A673 (cell line): ENCODE results near the gene GATA5. TPM values are rescaled to one million over a fixed set of nuclear protein-coding genes. Genes with fewer than 3 reads are reported as not detected.

Experiments used
- BruUV-seq: library from RNA; stranded (reverse); fragments of 400-500 nt; replicated peaks from 2 replicates; lab custom pipeline; 2021; lab: Mats Ljungman, UMichigan
- CTCF ChIA-PET: fragments of 300-600 bp; sonication (Branson Sonifier 250); formaldehyde crosslinking; loops from one replicate; lab custom pipeline; 2022; ENCODE audit warnings: antibody characterized with exemption; lab: Charles Lee
- POLR2A ChIA-PET: fragments of 300-600 bp; sonication (Branson Sonifier 250); formaldehyde crosslinking; loops from one replicate; lab custom pipeline; 2022; ENCODE audit warnings: antibody characterized with exemption; ENCODE audit not compliant: low non-redundant PET; lab: Charles Lee
- DNase-seq: peaks from one replicate; pipeline ENCODE4 v3.0.0-alpha.2; 2015; ENCODE audit warnings: low spot score
- H3K27ac ChIP-seq: fragments of 200-600 bp; sonication (generic); 2 replicates; pipeline ENCODE4 v1.5.1; 2016; ENCODE audit warnings: mixed run types, low read depth, mild to moderate bottlenecking, mixed read lengths, antibody characterized with exemption, low read length; ENCODE audit not compliant: poor library complexity, severe bottlenecking
- H3K27me3 ChIP-seq: fragments of 200-600 bp; sonication (generic); replicated peaks from 2 replicates; pipeline ENCODE4 v1.6.1; 2017; ENCODE audit warnings: mixed run types, low read depth, mild to moderate bottlenecking, mixed read lengths, antibody characterized with exemption, low read length; ENCODE audit not compliant: insufficient read depth, poor library complexity
- H3K36me3 ChIP-seq: fragments of 200-600 bp; sonication (generic); 2 replicates; pipeline ENCODE4 v1.6.1; 2016; ENCODE audit warnings: mixed run types, mild to moderate bottlenecking, mixed read lengths, antibody characterized with exemption, low read length; ENCODE audit not compliant: insufficient read depth, poor library complexity, severe bottlenecking
- H3K4me1 ChIP-seq: fragments of 200-600 bp; sonication (generic); 2 replicates; pipeline ENCODE4 v1.6.1; 2017; ENCODE audit warnings: mixed run types, mild to moderate bottlenecking, mixed read lengths, antibody characterized with exemption, low read length; ENCODE audit not compliant: insufficient read depth, poor library complexity, severe bottlenecking
- H3K4me3 ChIP-seq: fragments of 200-600 bp; sonication (generic); 2 replicates; pipeline ENCODE4 v1.5.1; 2016; ENCODE audit warnings: low read depth, mixed run types, mild to moderate bottlenecking, mixed read lengths, low read length; ENCODE audit not compliant: poor library complexity, severe bottlenecking
- H3K9me3 ChIP-seq: fragments of 200-600 bp; sonication (generic); 2 replicates; pipeline ENCODE4 v1.6.1; 2016; ENCODE audit warnings: mixed run types, low read depth, mild to moderate bottlenecking, mixed read lengths, antibody characterized with exemption, low read length; ENCODE audit not compliant: poor library complexity, severe bottlenecking
- CTCF ChIP-seq: fragments of 300-800, 200-600 bp; sonication (generic); conservative IDR thresholded peaks from 2 replicates; pipeline ENCODE4 v1.5.1; 2017; ENCODE audit warnings: low read depth, mild to moderate bottlenecking, antibody characterized with exemption, low read length, moderate library complexity, mixed read lengths
- EZH2 ChIP-seq: fragments of 200-600 bp; sonication (generic); IDR thresholded peaks from 2 replicates; pipeline ENCODE4 v1.6.1; 2017; ENCODE audit warnings: borderline replicate concordance, low read depth, mild to moderate bottlenecking, mixed read lengths, antibody characterized with exemption, low read length; ENCODE audit not compliant: poor library complexity, severe bottlenecking
- intact Hi-C: fragments of 100-400 bp; cut with micrococcal nuclease; formaldehyde crosslinking; loops from one replicate; pipeline ENCODE4 v1.10.0; 2022; ENCODE audit not compliant: unreplicated experiment
- total RNA-seq: library from RNA; stranded (reverse); gene quantifications from 2 replicates; pipeline ENCODE4 v1.2.3, GENCODE V29; 2021

The GATA5 gene
- total RNA-seq, 1 experiment from 2014 or later = not detected

GRCh38 chr20:62424249-62425107, 51.3 kb downstream of the GATA5 start:
- H3K27me3 ChIP-seq = peaks cover 12% of the 10 kb centered on the region
- no peak for DNase-seq
- H3K27ac ChIP-seq = no peak overlapping the region
- BruUV-seq = no TSS peak
- H3K36me3 ChIP-seq = no peaks in the 10 kb centered on the region
- TF ChIP-seq CTCF = no peak
- H3K4me3 ChIP-seq = no peak overlapping the region
- no peaks in the 10 kb centered on the region for H3K9me3 ChIP-seq
- POLR2A ChIA-PET = no interaction called here
- H3K4me1 ChIP-seq = no peaks in the 10 kb centered on the region
- intact Hi-C loops = no loop called here
- CTCF ChIA-PET = no interaction called here

- ChIA-PET POLR2A (no interaction called here), CTCF (no interaction called here)
- no peak overlapping the region for H3K27ac ChIP-seq
- no peaks in the 10 kb centered on the region for H3K36me3 ChIP-seq
- TF ChIP-seq EZH2 (no peak), CTCF (no peak)
- BruUV-seq = no TSS peak
- DNase-seq = no peak
- H3K4me1 ChIP-seq = no peaks in the 10 kb centered on the region
- H3K9me3 ChIP-seq = no peaks in the 10 kb centered on the region
- intact Hi-C loops = no loop called here
- peaks cover 12% of the 10 kb centered on the region for H3K27me3 ChIP-seq
- H3K4me3 ChIP-seq = no peak overlapping the region
Observed at GRCh38 chr20:62423326-62423706, 52.5 kb downstream of the GATA5 start.

GRCh38 chr20:62422636-62423325, 53.0 kb downstream of the GATA5 start:
- no peak overlapping the region for H3K4me3 ChIP-seq
- BruUV-seq = no TSS peak
- H3K27ac ChIP-seq = no peak overlapping the region
- H3K36me3 ChIP-seq = no peaks in the 10 kb centered on the region
- H3K27me3 ChIP-seq = peaks cover 12% of the 10 kb centered on the region
- TF ChIP-seq CTCF (no peak), EZH2 (no peak)
- intact Hi-C loops = no loop called here
- H3K4me1 ChIP-seq = no peaks in the 10 kb centered on the region
- CTCF ChIA-PET = no interaction called here
- POLR2A ChIA-PET = no interaction called here
- no peaks in the 10 kb centered on the region for H3K9me3 ChIP-seq
- DNase-seq = no peak
